ENCODE results near the gene MCUB. TPM values are rescaled to one million over a fixed set of nuclear protein-coding genes. Genes with fewer than 3 reads are reported as not detected.
"Not testable (repeated sequence)": the region's sequence is repeated elsewhere in the genome, so short reads cannot be mapped to it uniquely, and the experiment has no call there.

MCUB gene
- total and polyA plus RNA-seq, 2 experiments from 2014 or later, result 6.2 to 9.9 TPM

DNA sequence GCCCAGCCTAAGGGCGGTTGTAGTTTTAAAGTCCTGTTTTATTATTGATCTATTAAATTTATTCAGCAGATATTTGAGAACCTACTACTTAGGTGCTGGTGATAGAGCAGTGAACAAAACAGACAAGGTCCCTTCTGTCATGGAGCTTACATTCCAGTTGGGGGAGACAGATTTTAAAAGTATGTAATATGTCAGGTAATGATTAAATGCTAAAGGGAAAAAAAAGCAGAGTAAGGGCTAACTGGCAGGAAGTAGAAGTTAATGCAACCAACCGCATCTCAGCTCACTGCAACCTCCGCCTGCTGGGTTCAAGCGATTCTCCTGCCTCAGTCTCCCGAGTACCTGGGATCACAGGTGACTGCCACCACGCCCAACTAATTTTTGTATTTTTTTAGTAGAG, 7.8 kb upstream of the MCUB start:
- H3K79me2 ChIP-seq, result no peaks in the 10 kb centered on the region
- no peak for DNase-seq (ENCODE audit: low spot score)
- no peaks in the 10 kb centered on the region for H3K36me3 ChIP-seq (replicated peaks; ENCODE audit: insufficient read depth, low read depth)
- no peaks in the 10 kb centered on the region for H3K4me1 ChIP-seq (ENCODE audit: insufficient read depth)
- H3K27ac ChIP-seq, result no peak overlapping the region
- WGBS (ENCODE audit: low lambda C conversion rate, missing lambda C conversion rate), result 95% methylated on average over 6 of the region's 6 CpGs
- H4K20me1 ChIP-seq (ENCODE audit: insufficient read depth, poor library complexity, severe bottlenecking), result no peaks in the 10 kb centered on the region
- no peaks in the 10 kb centered on the region for H3K9me2 ChIP-seq (replicated peaks; ENCODE audit: insufficient read depth)
- H3K4me2 ChIP-seq, result no peak overlapping the region
- H2AFZ ChIP-seq, result no peak overlapping the region
- H3K4me3 ChIP-seq, result no peak overlapping the region
- no peaks in the 10 kb centered on the region for H3K9me3 ChIP-seq (ENCODE audit: low read depth)
- TF ChIP-seq EZH2 (IDR thresholded peaks at IDR 0.05; ENCODE audit: borderline replicate concordance) (no peak), EZH2phosphoT487 (IDR thresholded peaks at IDR 0.05; ENCODE audit: low read depth, severe bottlenecking, unreplicated experiment) (no peak)
- TF ChIP-seq, protein P1, sequence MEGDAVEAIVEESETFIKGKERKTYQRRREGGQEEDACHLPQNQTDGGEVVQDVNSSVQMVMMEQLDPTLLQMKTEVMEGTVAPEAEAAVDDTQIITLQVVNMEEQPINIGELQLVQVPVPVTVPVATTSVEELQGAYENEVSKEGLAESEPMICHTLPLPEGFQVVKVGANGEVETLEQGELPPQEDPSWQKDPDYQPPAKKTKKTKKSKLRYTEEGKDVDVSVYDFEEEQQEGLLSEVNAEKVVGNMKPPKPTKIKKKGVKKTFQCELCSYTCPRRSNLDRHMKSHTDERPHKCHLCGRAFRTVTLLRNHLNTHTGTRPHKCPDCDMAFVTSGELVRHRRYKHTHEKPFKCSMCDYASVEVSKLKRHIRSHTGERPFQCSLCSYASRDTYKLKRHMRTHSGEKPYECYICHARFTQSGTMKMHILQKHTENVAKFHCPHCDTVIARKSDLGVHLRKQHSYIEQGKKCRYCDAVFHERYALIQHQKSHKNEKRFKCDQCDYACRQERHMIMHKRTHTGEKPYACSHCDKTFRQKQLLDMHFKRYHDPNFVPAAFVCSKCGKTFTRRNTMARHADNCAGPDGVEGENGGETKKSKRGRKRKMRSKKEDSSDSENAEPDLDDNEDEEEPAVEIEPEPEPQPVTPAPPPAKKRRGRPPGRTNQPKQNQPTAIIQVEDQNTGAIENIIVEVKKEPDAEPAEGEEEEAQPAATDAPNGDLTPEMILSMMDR (IDR thresholded peaks at IDR 0.05; ENCODE audit: poor library complexity), result no peak
- H3K27me3 ChIP-seq, result no peaks in the 10 kb centered on the region

DNA sequence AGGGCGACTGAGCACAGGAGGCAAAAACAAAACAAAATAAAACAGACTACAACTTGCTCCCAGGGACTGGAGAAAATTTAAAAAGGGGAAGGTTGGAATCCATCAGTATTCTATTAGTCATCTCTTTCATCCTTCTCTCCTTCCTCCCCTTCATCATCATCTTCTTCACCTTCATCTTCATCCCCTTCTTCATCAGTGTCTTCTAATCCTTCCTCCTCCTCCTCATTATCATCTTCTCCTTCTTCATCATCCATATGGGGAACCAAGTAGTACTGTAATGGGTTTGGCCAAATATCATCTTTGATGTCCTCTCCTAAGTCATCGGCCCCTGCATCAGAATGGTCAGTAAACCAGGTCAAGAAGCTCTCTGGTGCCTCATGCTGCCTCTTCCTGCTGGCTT, 6.9 kb upstream of the MCUB start:
- Histone ChIP-seq H4K20me1 (ENCODE audit: insufficient read depth, poor library complexity, severe bottlenecking) (no peaks in the 10 kb centered on the region), H3K27ac (no peak overlapping the region), H3K9me3 (ENCODE audit: low read depth) (no peaks in the 10 kb centered on the region), H3K27me3 (no peaks in the 10 kb centered on the region), H3K4me1 (ENCODE audit: insufficient read depth) (no peaks in the 10 kb centered on the region), H3K36me3 (replicated peaks; ENCODE audit: insufficient read depth, low read depth) (no peaks in the 10 kb centered on the region), H3K4me2 (no peak overlapping the region), H2AFZ (no peak overlapping the region), H3K79me2 (no peaks in the 10 kb centered on the region), H3K9me2 (replicated peaks; ENCODE audit: insufficient read depth) (no peaks in the 10 kb centered on the region), H3K4me3 (no peak overlapping the region)
- no peak for DNase-seq (ENCODE audit: low spot score)
- 100% methylated on average over 2 of the region's 2 CpGs for WGBS (ENCODE audit: low lambda C conversion rate, missing lambda C conversion rate)
- TF ChIP-seq EZH2phosphoT487 (IDR thresholded peaks at IDR 0.05; ENCODE audit: low read depth, severe bottlenecking, unreplicated experiment) (no peak), EZH2 (IDR thresholded peaks at IDR 0.05; ENCODE audit: borderline replicate concordance) (no peak)
- TF ChIP-seq, protein P1 (IDR thresholded peaks at IDR 0.05; ENCODE audit: poor library complexity), result no peak

DNA sequence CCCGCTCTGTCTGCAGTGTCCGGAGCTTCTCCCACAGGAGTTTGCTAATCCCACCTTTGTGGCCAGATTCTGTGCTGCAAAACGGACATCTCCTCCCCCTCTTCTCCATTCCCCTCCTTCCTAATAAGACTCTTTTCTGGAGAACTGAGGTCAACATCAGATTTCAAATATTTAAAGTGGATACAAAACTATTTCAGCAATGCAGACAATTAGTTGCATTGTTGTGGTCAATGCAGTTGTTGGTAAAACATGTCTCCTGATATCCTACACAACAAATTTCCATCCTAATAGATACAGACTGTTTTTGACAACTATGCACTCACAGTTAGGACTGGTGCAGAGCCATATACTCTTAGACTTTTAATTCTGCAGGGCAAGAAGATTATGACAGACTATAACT, 5.1 kb upstream of the MCUB start:
- Histone ChIP-seq H4K20me1 (ENCODE audit: insufficient read depth, poor library complexity, severe bottlenecking) (no peaks in the 10 kb centered on the region), H3K4me3 (no peak overlapping the region), H3K4me2 (no peak overlapping the region), H3K27me3 (peaks cover 4% of the 10 kb centered on the region), H3K79me2 (no peaks in the 10 kb centered on the region), H2AFZ (no peak overlapping the region), H3K9me2 (replicated peaks; ENCODE audit: insufficient read depth) (no peaks in the 10 kb centered on the region), H3K27ac (no peak overlapping the region), H3K36me3 (replicated peaks; ENCODE audit: insufficient read depth, low read depth) (no peaks in the 10 kb centered on the region), H3K9me3 (ENCODE audit: low read depth) (no peaks in the 10 kb centered on the region), H3K4me1 (ENCODE audit: insufficient read depth) (no peaks in the 10 kb centered on the region)
- 69% methylated on average over 3 of the region's 3 CpGs for WGBS (ENCODE audit: low lambda C conversion rate, missing lambda C conversion rate)
- DNase-seq (ENCODE audit: low spot score), result no peak
- TF ChIP-seq EZH2 (IDR thresholded peaks at IDR 0.05; ENCODE audit: borderline replicate concordance) (no peak), EZH2phosphoT487 (IDR thresholded peaks at IDR 0.05; ENCODE audit: low read depth, severe bottlenecking, unreplicated experiment) (no peak)
- TF ChIP-seq, protein P1 (IDR thresholded peaks at IDR 0.05; ENCODE audit: poor library complexity), result no peak

DNA sequence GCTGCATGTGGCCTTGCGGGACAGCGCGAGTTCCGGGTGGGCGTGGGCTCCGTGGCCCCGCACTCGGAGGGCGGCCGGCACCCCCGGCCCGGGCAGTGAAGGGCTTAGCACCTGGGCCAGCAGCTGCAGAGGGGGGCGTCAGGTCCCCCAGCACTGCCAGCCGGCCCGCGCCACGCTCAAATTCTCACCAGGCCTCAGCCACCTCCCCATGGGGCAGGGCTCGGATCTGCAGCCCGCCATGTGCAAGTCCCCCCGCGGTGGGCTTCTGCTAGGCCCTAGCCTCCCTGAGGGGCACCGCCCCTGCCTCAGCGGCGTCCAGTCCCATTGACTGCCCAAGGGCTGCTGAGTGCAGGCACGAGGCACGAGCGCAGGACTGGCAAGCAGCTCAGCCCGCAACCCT, 2.6 kb upstream of the MCUB start:
- no peak overlapping the region for H3K4me2 ChIP-seq
- WGBS (ENCODE audit: low lambda C conversion rate, missing lambda C conversion rate), result 98% methylated on average over 26 of the region's 28 CpGs
- no peaks in the 10 kb centered on the region for H3K36me3 ChIP-seq (replicated peaks; ENCODE audit: insufficient read depth, low read depth)
- no peak overlapping the region for H2AFZ ChIP-seq
- H3K27ac ChIP-seq, result no peak overlapping the region
- no peak overlapping the region for H3K4me3 ChIP-seq
- no peaks in the 10 kb centered on the region for H3K79me2 ChIP-seq
- no peak for DNase-seq (ENCODE audit: low spot score)
- H4K20me1 ChIP-seq (ENCODE audit: insufficient read depth, poor library complexity, severe bottlenecking), result no peaks in the 10 kb centered on the region
- no peaks in the 10 kb centered on the region for H3K9me2 ChIP-seq (replicated peaks; ENCODE audit: insufficient read depth)
- peaks cover 16% of the 10 kb centered on the region for H3K27me3 ChIP-seq
- H3K4me1 ChIP-seq (ENCODE audit: insufficient read depth), result no peaks in the 10 kb centered on the region
- H3K9me3 ChIP-seq (ENCODE audit: low read depth), result no peaks in the 10 kb centered on the region
- TF ChIP-seq EZH2 (IDR thresholded peaks at IDR 0.05; ENCODE audit: borderline replicate concordance) (no peak), EZH2phosphoT487 (IDR thresholded peaks at IDR 0.05; ENCODE audit: low read depth, severe bottlenecking, unreplicated experiment) (no peak)
- TF ChIP-seq, protein P1 (IDR thresholded peaks at IDR 0.05; ENCODE audit: poor library complexity), result no peak

DNA sequence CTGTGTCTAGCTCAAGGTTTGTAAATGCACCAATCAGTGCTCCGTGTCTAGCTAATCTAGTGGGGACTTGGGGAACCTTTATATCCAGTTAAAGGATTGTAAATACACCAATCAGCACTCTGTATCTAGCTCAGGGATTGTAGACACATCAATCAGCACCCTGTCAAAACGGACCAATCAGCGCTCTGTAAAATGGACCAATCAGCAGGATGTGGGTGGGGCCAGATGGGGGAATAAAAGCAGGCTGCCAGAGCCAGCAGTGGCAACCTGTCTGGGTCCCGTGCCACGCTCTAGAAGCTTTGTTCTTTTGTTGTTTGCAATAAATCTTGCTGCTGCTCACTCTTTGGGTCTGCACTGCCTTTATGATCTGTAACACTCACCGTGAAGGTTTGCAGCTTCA, 2.0 kb upstream of the MCUB start:
- WGBS (ENCODE audit: low lambda C conversion rate, missing lambda C conversion rate), result 94% methylated on average over 6 of the region's 6 CpGs
- H3K4me1 ChIP-seq (ENCODE audit: insufficient read depth), result not testable (repeated sequence)

More for the DNA sequence above, 2.0 kb upstream of the MCUB start:
- not testable (repeated sequence) for H4K20me1 ChIP-seq (ENCODE audit: insufficient read depth, poor library complexity, severe bottlenecking); H3K9me2 ChIP-seq (replicated peaks; ENCODE audit: insufficient read depth); H3K79me2 ChIP-seq; H3K27ac ChIP-seq; H2AFZ ChIP-seq; H3K4me2 ChIP-seq; DNase-seq (ENCODE audit: low spot score); H3K4me3 ChIP-seq; H3K36me3 ChIP-seq (replicated peaks; ENCODE audit: insufficient read depth, low read depth); H3K9me3 ChIP-seq (ENCODE audit: low read depth)
- peaks cover 17% of the 10 kb centered on the region for H3K27me3 ChIP-seq
